ENCODE results near the gene HAND2. TPM values are rescaled to one million over a fixed set of nuclear protein-coding genes. Genes with fewer than 3 reads are reported as not detected.

HAND2 gene
- total and polyA plus RNA-seq, 2 of the 8 experiments (the other 6 are each of a cell fraction or from before 2014, with no cell fraction given): 0.05 TPM; not detected in 1

- Histone ChIP-seq H3K36me3 (ENCODE audit: control insufficient read depth in 2 of 4, insufficient read depth in 4 of 4, low read length in 3 of 4) (no peaks in the 10 kb centered on the region), H3K56ac (replicated peaks; ENCODE audit: insufficient read length, low read depth, low read length) (no peak overlapping the region), H3K4ac (replicated peaks; ENCODE audit: insufficient read length, low read depth, low read length) (no peak overlapping the region), H2AFZ (ENCODE audit: low read length) (peak overlapping the region; percentile 52), H3K79me2 (ENCODE audit: control insufficient read depth in 1 of 2, insufficient read depth in 2 of 2, low read length in 2 of 2) (no peaks in the 10 kb centered on the region), H3K18ac (ENCODE audit: extremely low read depth, low read length) (no peak overlapping the region), H3K4me2 (ENCODE audit: insufficient read depth in 1 of 2, low read depth in 2 of 2, low read length in 2 of 2) (peak overlapping the region; percentile 84 to 90), H2BK20ac (ENCODE audit: low read length) (peak overlapping the region; percentile 91; the same call in 1 of the 2 replicates), H3K79me1 (ENCODE audit: low read depth, low read length) (no peaks in the 10 kb centered on the region), H2AK5ac (ENCODE audit: low read depth, low read length) (no peak overlapping the region), H2BK120ac (replicated peaks; ENCODE audit: low read depth, low read length) (no peak overlapping the region), H2BK15ac (ENCODE audit: low read length) (no peak overlapping the region), H3K9ac (replicated peaks in 1 of 4; ENCODE audit: extremely low read depth in 1 of 4, low read depth in 3 of 4, low read length in 3 of 4) (peak overlapping the region in 1 of 4 experiments; percentile 16; a peak in 2 of 7 replicates), H4K8ac (ENCODE audit: extremely low read depth, insufficient read depth, low read length) (no peak overlapping the region; the same call in 1 of the 2 replicates), H4K5ac (ENCODE audit: insufficient read length, low read depth, low read length) (no peak overlapping the region), H3K23ac (ENCODE audit: insufficient read length) (no peak overlapping the region), H4K20me1 (replicated peaks in 1 of 2; ENCODE audit: control insufficient read depth in 1 of 2, insufficient read depth in 2 of 2, low read length in 2 of 2) (peaks cover 1 to 2% of the 10 kb centered on the region in 2 experiments), H3K4me3 (ENCODE audit: extremely low read depth in 1 of 4, insufficient read depth in 2 of 4, low read depth in 3 of 4, low read length in 4 of 4) (peak overlapping the region; percentile 31 to 72 (median 50); a peak in 6 of 8 replicates), H3K27me3 (replicated peaks in 1 of 4; ENCODE audit: control insufficient read depth in 3 of 4, extremely low read depth in 1 of 4, insufficient read depth in 3 of 4, low read length in 3 of 4) (peaks cover 42 to 65% (median 57%) of the 10 kb centered on the region in 4 experiments), H3K14ac (ENCODE audit: insufficient read length) (no peak overlapping the region), H4K91ac (replicated peaks; ENCODE audit: insufficient read length, low read length) (no peak overlapping the region), H2BK12ac (ENCODE audit: low read depth, low read length) (no peak overlapping the region; the same call in 1 of the 2 replicates), H2BK5ac (ENCODE audit: low read depth, low read length) (no peak overlapping the region), H3K27ac (ENCODE audit: low read depth, low read length) (no peak overlapping the region), H3K4me1 (replicated peaks in 1 of 4; ENCODE audit: control insufficient read depth in 3 of 4, insufficient read depth in 4 of 4, low read length in 3 of 4) (peaks cover 12 to 17% (median 12%) of the 10 kb centered on the region in 4 experiments), H3K23me2 (ENCODE audit: low read depth, low read length) (peaks cover 2% of the 10 kb centered on the region), H3K9me3 (ENCODE audit: insufficient read depth in 2 of 2, low read depth in 1 of 2, low read length in 1 of 2) (no peaks in the 10 kb centered on the region)
- 10% methylated on average over 38 of the region's 38 CpGs; no CpG with 5 or more reads in 1 of the 2 experiments for WGBS, 2 experiments (ENCODE audit: extremely low coverage in 1 of 2, insufficient coverage in 1 of 2, insufficient read length in 1 of 2, insufficient replicate concordance in 2 of 2, low coverage in 1 of 2, low lambda C conversion rate in 2 of 2, missing lambda C conversion rate in 1 of 2)
- FAIRE-seq (no peak), DNase-seq (ENCODE audit: low read depth in 1 of 2, low spot score in 2 of 2) (peak in 1 of 2 experiments; percentile 66)
- CTCF ChIA-PET (ENCODE audit: partially characterized antibody): interaction anchor here (0.6 to 1.7 kb wide), 10 partner anchors 8 to 410 kb away, joined by 3 to 5 read pairs (median 4); no protein-coding TSS in a partner anchor
- POLR2A ChIA-PET (ENCODE audit: partially characterized antibody): interaction anchor here (0.6 to 1.5 kb wide), 5 partner anchors 9 to 31 kb away, joined by 3 to 8 read pairs (median 4); partner anchors contain the start of gene HAND2
- TF ChIP-seq BRCA1 (IDR thresholded peaks at IDR 0.05; ENCODE audit: low read depth, low read length) (no peak), ASH2L (IDR thresholded peaks at IDR 0.05; ENCODE audit: low read length) (peak; percentile 83), GABPA (IDR thresholded peaks at IDR 0.05; ENCODE audit: borderline replicate concordance, insufficient read depth, low read length) (no peak), CHD1 (IDR thresholded peaks at IDR 0.05; ENCODE audit: low read depth, low read length) (no peak), MAFK (IDR thresholded peaks at IDR 0.05; ENCODE audit: low read depth, low read length) (no peak), POLR2AphosphoS5 (IDR thresholded peaks at IDR 0.05; ENCODE audit: low read depth, low read length) (no peak), ATF2 (IDR thresholded peaks at IDR 0.05; ENCODE audit: low read length) (no peak), ATF3 (IDR thresholded peaks at IDR 0.05; ENCODE audit: insufficient read depth, low read depth, low read length) (no peak), SRF (IDR thresholded peaks at IDR 0.05; ENCODE audit: low read depth, low read length) (no peak)
These were observed 30.1 kb downstream of the HAND2 start for GRCh38 chr4:173499658-173500535.
